Measurements from ENCODE around the gene JAKMIP2. TPM values are rescaled to one million over a fixed set of nuclear protein-coding genes. Genes with fewer than 3 reads are reported as not detected.

JAKMIP2 gene
- total RNA-seq, 1 experiment from 2014 or later = 6.4 TPM

DNA sequence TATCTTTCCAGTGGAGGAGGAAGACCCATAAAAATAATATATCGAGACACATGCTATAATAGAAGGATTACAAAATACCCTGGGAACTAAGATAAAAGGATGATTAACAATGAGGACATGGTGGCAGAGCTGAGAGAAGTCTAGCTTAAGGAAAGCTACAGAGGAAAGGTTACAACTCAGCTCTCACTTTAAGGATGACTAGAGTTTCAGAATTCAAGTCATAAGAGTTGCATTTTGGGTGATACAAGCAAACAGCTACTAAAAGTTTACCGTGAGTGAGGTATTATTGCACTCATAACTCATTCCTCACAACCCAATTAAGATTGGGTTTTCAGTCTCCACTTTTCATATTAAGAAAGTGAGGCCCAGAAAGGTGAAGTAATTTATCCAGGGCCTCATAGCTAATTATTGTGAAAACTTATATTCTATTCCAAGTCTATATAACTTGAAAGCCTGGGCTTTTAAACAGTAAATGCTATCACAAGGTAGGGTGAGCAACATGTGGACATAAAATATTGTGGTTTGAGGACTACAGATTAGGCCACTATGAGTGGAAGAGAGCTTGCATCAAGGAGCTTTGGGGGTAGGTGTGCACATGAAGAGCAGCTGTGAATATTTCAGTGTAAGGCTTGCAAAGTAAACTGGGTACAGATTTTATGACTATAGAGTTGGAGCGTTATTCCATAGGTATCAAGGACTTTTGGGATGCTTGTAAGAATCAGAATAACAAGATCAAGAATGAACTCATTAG lies 28.0 kb downstream of the JAKMIP2 start:
- Histone ChIP-seq H2AFZ (ENCODE audit: low read length) (no peak overlapping the region), H3K9ac (ENCODE audit: extremely low read depth, insufficient read length, low read length) (no peak overlapping the region), H3K27ac (ENCODE audit: insufficient read length, low read depth, low read length) (no peak overlapping the region), H2BK20ac (ENCODE audit: low read depth, low read length, poor library complexity, severe bottlenecking) (no peak overlapping the region), H3K18ac (ENCODE audit: insufficient read length, low read depth, low read length) (no peak overlapping the region), H3K27me3 (ENCODE audit: insufficient read depth, low read length) (no peaks in the 10 kb centered on the region), H2BK15ac (ENCODE audit: low read depth, low read length) (no peak overlapping the region), H4K91ac (ENCODE audit: insufficient read length, low read depth, low read length) (no peak overlapping the region), H3K9me3 (ENCODE audit: control insufficient read depth, low read depth, low read length) (no peaks in the 10 kb centered on the region), H3K23me2 (ENCODE audit: insufficient read length, low read depth, low read length, poor library complexity, severe bottlenecking) (no peaks in the 10 kb centered on the region), H2BK120ac (ENCODE audit: low read depth, low read length, poor library complexity, severe bottlenecking) (no peak overlapping the region), H3K4me1 (ENCODE audit: insufficient read depth, low read length) (peaks cover 10% of the 10 kb centered on the region; the same call in 1 of the 2 replicates), H2AK5ac (ENCODE audit: insufficient read length, low read length) (no peak overlapping the region), H4K5ac (ENCODE audit: insufficient read length, low read depth, low read length) (no peak overlapping the region), H4K20me1 (ENCODE audit: control insufficient read depth, insufficient read depth, insufficient read length) (no peaks in the 10 kb centered on the region), H3K23ac (ENCODE audit: insufficient read length, low read depth, low read length) (no peak overlapping the region), H3K14ac (ENCODE audit: insufficient read depth, low read length) (no peak overlapping the region), H2BK5ac (ENCODE audit: insufficient read length, low read length) (no peak overlapping the region), H2BK12ac (ENCODE audit: insufficient read length, low read depth, low read length) (no peak overlapping the region), H4K8ac (replicated peaks; ENCODE audit: insufficient read length, low read depth, low read length) (no peak overlapping the region), H3K79me1 (ENCODE audit: insufficient read depth, low read depth, low read length, poor library complexity, severe bottlenecking) (peaks cover 3% of the 10 kb centered on the region), H3K56ac (ENCODE audit: insufficient read length, low read depth, low read length) (no peak overlapping the region), H3K4me2 (ENCODE audit: insufficient read depth, insufficient read length, low read length) (no peak overlapping the region), H3K79me2 (ENCODE audit: insufficient read depth, low read length) (no peaks in the 10 kb centered on the region), H3K4ac (ENCODE audit: low read depth, low read length) (no peak overlapping the region), H3T11ph (ENCODE audit: low read length) (no peak overlapping the region)
- peak overlapping the region in 1 of 3 experiments; percentile 21; a peak in 1 of 7 replicates for H3K27ac Mint-ChIP-seq
- H3K27me3 Mint-ChIP-seq (ENCODE audit: low read depth) = no peaks in the 10 kb centered on the region
- DNase-seq = no peak
- WGBS (ENCODE audit: extremely low coverage, insufficient read length, low lambda C conversion rate) = no CpG with 5 or more reads among the region's 3 CpGs
- no peak overlapping the region for H3K4me3 Mint-ChIP-seq
- no peaks in the 10 kb centered on the region for H3K9me3 Mint-ChIP-seq
- TF ChIP-seq, protein P1, sequence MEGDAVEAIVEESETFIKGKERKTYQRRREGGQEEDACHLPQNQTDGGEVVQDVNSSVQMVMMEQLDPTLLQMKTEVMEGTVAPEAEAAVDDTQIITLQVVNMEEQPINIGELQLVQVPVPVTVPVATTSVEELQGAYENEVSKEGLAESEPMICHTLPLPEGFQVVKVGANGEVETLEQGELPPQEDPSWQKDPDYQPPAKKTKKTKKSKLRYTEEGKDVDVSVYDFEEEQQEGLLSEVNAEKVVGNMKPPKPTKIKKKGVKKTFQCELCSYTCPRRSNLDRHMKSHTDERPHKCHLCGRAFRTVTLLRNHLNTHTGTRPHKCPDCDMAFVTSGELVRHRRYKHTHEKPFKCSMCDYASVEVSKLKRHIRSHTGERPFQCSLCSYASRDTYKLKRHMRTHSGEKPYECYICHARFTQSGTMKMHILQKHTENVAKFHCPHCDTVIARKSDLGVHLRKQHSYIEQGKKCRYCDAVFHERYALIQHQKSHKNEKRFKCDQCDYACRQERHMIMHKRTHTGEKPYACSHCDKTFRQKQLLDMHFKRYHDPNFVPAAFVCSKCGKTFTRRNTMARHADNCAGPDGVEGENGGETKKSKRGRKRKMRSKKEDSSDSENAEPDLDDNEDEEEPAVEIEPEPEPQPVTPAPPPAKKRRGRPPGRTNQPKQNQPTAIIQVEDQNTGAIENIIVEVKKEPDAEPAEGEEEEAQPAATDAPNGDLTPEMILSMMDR (conservative IDR thresholded peaks at IDR 0.05) = no peak
- H3K4me1 Mint-ChIP-seq = peaks cover 23 to 36% of the 10 kb centered on the region in 2 experiments
- peaks cover 0 to 4% (median 0%) of the 10 kb centered on the region in 3 experiments; a peak in 1 of 7 replicates for H3K36me3 Mint-ChIP-seq (ENCODE audit: insufficient read depth in 1 of 3, low read depth in 3 of 3)
